NCI-H526 treated with DMSO at 0.1 percent for 48 hours (cell line): ENCODE results near the gene PTPRJ.

Experiments
- DNase-seq: peaks from one replicate; lab custom pipeline; 2025; lab: John Stamatoyannopoulos, UW

PTPRJ gene

DNA sequence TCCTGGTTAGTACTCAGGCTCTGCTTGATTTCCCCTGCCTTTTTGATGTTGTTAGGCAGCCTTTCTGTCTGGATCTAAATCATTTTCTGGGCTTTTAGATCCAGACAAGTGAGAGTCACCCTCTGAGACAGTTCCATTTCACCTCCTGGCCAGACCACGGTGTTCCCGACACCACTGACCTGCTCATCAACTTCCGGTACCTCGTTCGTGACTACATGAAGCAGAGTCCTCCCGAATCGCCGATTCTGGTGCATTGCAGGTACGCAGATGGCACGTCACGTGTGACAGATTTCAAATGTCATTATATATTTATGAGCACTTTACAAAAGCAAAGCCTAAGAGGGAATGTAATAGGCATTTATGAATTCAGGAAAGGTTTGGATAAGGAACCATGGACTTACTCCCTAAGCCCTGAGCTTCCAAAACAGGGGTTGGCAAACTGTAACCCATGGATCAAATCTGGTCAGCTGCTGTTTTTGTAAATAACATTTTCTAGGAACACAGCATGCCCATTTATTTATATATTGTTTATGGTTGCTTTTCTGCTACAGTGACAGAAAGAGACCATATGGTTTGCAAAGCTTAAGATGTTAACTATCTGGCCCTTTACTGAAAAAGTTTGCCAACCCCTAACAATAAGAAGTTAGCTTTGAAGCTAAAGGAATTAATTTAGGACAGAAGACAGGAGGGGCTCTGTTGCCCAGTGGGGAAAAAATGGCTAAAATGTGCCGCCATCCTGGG lies 183.2 kb downstream of the PTPRJ start:
- no peak for DNase-seq

DNA sequence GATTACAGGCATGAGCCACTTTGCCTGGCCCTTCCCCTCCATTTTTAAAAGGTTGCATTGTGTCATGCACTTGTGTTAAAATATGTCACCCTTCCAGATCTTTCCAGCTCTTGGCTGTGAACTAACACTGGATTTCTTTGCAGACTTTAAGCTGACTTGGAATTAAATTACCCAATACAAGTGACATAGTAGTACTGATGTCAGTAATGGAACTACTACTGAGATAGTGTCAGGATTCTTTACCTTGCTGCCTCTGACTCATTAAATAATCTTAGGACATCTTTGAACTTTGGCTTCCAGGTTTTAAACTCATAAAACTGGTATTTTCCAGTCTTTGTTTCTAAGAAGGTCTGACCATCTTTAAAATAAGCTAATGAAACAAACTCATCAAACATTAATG lies 184.5 kb downstream of the PTPRJ start:
- no peak for DNase-seq

DNA sequence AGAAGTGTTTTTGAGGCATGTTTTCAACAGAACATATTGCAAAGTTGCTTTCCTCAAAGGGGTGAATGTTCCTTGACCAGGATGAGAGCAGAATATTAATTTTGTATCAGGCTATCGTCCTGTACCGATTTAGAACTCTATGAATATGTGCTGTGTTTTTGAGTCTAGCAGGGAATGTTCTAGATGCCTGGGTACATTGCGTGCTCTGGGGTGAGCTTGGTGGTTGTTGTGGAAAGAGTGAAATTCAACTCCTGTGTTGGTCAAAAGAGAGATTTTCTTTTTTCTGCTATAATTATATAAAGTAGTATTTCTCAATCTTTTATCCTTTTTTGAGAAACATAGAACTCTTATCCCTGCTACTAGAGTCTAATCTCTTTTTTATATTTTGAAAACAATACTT lies 185.1 kb downstream of the PTPRJ start:
- DNase-seq, result no peak

- no peak for DNase-seq
Measured at GRCh38 chr11:48167380-48167779, 187.0 kb downstream of the PTPRJ start.

DNA sequence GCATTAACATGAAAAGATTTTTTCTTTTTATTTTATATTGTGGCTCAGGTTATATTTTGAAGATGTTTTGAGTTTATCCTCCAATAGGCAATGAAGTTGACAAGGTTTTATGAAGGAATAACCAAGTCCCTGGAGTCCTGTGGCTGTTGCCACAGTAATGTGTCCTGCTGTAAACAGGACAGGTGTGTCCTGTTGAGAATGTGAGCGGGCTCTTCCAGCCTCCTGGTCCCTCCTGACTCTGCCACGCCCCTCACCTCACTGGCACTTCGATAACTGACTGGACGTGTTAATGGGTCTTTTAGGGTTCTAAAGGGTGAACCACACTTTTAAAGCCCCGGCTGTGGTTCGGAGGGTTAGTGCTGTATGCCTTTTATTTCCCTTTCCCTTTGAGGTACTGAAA lies 188.5 kb downstream of the PTPRJ start:
- DNase-seq, result no peak

- DNase-seq, result no peak
Measured at GRCh38 chr11:48169259-48169658, 188.9 kb downstream of the PTPRJ start.

- DNase-seq, result no peak
Measured at GRCh38 chr11:48169717-48170116, 189.4 kb downstream of the PTPRJ start.

DNA sequence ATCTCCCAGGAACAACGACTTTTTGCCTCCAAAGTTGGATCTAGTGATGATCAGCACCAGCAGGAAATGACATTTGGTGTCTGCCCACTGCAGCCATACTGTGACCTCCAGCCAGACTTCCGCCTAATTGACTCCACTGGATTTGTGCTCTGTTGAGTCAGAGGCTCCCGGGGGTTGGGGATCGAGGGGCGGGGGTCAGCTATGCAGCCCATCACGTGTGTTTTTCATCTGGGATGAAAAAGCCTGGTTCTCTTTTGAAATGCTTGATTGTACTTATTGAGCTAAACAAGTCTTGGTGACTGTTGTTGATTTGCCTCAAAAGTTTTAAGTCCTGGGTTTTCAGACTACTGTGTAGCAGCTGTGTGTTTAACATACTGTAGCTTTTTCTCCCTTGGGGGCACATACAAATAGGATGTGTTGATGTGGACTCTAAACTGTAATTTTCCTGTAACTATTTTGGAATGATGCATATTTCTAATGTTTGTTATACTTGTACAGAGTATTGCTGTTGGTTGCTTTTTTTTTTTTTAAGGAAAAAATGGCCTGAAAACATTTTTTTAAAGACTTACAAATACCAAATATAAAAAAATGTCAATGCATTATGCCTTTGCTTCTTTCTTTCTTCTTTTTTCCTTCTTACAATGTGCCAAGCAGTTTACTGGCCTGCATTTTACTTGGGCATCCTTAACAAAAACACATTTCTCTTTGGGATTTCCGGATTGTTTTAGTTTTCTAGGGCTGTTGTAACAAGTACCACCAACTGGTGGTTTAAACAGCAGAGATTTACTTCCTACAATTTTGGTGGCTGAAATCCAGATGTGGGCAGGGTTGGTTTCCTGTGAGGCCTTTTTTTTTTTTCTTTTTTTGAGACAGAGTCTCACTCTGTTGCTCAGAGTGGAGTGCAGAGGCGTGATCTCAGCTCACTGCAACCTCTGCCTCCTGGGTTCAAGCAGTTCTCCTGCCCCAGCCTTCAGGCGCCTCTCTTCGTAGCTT lies 190.2 kb downstream of the PTPRJ start:
- DNase-seq, result no peak

DNA sequence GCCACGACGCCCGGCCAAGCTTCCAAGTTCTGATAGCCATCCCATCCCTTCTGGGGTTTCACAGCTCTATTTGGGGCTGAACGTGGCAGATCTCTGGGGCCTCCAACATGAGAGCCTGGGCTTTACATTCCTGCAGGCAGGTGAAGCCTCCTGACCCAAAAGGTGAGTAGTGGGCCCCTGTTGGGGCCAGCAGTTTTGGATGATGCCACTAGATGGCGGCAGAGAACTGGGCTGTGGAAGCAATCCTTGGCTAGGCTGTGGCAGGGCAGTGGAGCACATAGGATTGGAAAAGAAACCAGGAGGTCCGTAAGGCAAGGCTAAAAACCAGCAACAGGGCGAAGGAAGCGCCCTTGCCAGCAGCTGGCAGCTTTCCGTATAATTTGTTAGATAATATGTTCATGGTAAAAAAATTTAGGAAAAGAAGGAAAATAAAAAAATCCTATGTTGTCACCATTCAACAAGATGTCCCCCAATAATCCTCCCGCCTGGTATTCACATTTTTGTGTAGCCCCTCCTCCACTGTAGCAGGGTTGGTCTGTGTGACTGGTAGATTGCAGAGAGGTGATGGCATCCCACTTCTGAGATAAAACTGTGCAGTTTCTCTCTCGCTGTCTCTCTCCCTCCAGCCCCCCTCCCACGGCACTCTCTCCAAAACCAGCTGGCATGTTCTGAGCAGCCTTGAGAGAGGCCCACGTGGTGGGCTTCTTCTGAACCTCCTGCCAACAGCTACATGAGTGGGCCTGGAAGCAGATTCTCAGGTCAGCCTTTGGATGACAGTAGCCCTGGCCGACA lies 192.7 kb downstream of the PTPRJ start:
- DNase-seq, result peak; percentile 28

GRCh38 chr11:48177661-48178060 lies 197.3 kb downstream of the PTPRJ start:
- no peak for DNase-seq

DNA sequence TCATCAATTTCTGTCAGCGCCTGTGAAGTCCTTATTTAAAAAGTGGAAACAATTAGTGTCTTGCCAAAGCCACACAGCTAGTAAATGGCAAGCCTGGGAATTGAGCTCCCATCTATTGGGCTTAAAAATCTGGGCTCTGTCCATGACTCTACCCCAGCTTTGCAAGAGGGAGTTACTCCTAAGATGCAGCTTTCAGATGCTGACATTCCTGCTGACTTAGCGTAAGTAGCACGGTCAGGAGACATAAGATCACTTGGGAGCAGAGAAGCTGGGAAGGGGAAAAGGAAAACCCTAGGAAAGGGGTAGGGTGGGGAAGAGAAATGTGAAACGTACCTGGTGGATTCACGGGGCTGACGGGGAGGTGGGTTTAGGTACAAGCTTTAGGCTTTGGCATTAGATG lies 200.3 kb downstream of the PTPRJ start:
- no peak for DNase-seq

GRCh38 chr11:48182860-48183526 lies 202.6 kb downstream of the PTPRJ start:
- no peak for DNase-seq

DNA sequence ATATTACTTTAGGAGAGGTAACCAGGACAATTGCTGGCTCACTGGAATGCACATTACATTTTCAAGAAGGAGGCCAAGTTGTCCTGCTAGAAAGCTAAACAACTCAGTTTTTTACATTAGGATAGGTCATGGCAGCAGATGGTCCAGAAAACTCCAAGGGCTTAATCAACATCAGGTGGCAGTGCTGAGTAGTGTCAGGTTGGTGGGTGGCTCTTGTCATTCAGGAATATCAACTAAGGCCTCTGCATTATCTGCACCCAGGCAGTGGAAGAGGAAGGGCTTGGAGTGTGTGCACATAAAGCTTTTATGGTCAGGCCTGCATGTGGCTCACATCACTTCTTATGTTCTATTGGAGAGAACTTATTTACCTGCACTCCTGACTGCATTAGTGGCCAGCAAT lies 204.1 kb downstream of the PTPRJ start:
- no peak for DNase-seq

DNA sequence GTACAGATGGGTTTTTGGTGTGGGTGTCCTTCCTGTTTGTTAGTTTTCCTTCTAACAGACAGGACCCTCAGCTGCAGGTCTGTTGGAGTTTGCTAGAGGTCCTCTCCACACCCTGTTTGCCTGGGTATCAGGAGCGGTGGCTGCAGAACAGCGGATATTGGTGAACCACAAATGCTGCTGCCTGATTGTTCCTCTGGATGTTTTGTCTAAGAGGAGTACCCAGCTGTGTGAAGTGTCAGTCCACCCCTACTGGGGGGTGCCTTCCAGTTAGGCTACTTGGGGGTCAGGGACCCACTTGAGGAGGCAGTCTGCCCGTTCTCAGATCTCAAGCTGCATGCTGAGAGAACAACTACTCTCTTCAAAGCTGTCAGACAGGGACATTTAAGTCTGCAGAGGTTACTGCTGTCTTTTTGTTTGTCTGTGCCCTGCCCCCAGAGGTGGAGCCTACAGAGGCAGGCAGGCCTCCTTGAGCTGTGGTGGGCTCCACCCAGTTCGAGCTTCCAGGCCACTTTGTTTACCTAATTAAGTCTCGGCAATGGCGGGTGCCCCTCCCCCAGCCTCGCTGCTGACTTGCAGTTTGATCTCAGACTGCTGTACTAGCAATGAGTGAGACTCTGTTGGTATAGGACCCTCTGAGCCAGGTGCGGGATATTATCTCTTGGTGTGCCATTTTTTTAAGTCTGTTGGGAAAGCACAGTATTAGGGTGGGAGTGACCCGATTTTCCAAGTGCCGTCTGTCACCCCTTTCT lies 210.7 kb downstream of the PTPRJ start:
- peak; percentile 9 for DNase-seq

DNA sequence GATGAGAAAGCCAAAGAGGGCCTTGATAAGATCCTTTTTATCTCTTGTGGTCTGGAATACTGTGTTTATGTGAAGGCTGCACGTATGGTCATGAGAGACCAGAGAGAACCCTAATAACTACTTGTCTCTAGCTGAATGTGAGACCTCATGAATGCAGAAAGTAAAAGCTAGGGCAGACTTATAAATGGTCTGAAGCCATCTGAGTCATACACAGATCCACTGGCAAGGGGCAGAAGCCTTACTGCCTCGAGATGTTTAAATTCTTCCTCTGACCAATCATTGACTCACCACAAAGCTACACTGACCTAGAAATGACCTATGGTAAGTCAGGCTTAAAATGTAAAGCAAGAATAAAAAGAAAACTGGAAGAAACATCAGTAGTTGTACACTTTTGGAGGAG lies 213.5 kb downstream of the PTPRJ start:
- no peak for DNase-seq

GRCh38 chr11:48207881-48208280 lies 227.5 kb downstream of the PTPRJ start:
- no peak for DNase-seq

- DNase-seq, result no peak
Measured at GRCh38 chr11:48210052-48210451, 229.7 kb downstream of the PTPRJ start.

DNA sequence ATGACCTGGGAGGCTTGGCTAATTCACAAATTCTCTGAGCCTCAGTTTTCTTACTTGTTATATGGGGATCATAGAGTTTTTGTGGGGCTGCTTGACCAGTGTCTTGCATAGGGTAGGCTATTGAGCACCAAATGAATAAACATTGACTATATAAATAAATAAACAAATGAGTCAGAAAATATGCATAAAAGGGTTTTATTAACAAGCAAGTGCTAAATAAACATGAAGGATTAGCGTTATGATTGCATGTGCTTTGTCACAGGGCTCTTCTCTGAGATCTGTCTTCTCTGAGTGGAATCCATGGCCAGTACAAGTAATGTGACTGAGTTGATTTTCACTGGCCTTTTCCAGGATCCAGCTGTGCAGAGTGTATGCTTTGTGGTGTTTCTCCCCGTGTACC lies 236.2 kb downstream of the PTPRJ start, which contains the start of gene OR4B1:
Gene OR4B1 (plus strand): TSS at position 301 of the 400 bp plus-strand sequence. CDS start 0 bp downstream, at position 301.
- DNase-seq, result no peak
